ENCODE data around the gene ASCL2.
"Not testable (repeated sequence)": the region's sequence is repeated elsewhere in the genome, so short reads cannot be mapped to it uniquely, and the experiment has no call there.

ASCL2 gene

DNA sequence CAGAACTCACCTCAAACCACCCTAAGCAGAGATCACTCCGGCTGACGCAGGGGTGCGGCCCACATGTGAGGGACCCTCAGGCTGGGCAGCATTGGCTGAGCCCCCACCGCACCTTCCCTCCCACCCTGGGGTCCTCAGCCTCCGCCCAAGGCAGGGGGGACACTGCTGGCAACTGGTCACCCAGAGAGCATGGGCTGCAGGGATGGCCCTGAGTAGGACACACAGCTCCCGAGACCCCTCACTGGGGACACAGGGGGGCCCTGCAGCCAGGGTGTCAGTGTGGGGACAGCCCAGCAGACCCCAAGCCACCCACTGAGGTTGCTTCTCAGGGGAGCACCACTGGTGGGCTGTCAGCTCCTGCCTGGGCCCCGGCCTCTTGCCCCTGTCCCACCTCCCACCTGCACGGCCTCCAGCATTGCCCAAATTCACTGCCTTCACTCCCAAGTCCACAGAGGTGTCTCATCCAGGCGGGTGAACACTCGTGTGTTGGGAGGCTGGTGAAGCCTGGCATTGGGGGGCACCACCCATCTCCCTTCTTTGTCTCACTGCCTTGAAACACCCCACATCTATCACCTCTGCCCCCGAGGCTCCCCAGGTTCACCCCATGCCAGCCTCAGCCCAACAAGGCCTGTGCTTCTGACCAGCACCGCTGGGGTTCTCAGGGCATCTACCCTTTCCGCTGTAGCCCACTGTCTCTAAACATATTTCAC lies 26.7 kb upstream of the ASCL2 start:
- DNase-seq, result no peak

DNA sequence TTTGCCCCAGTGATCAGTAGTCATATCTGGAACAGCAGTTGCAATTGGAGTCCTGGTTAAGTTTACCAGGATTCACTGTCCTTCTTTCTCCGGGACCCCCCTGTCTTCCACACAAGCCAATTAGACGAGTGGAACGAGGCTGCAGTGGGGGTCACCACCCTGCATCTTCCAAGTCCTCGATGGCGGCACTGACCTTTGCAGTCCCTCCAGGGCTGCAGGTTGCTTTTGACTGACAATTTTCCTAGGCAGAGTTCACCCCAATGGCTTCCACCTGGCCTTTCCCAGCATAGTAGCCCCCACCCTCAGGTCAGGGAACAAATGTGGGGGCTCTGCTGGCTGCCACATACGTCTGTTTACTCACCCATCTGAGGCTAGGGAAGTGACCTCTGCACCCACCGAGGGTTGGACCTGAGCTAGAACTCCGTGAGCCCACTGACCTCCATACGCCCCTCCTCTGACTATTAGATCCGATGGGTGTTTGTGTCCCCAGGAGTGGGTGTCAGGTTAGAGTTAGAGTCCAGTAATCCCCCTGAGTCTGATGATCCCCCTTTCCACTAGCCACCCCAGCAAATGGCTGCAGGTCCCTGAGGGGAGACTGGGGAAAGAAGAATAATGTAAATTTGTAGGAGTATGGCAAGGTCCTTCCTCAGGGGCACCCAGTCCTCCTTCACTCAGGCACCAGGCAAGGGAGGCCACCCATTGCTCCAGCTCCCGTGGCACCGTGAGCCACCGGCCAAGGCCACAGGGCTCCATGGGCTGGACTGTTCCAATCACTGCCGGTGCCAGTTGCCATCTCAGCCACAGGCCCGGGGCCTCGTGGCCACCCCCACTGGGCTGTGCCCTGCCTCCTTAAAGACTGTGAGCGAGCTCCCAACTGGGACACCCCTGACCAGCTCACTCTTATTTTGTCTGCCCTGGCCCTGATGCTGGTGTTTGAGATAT lies 25.9 kb upstream of the ASCL2 start:
- no peak for DNase-seq

DNA sequence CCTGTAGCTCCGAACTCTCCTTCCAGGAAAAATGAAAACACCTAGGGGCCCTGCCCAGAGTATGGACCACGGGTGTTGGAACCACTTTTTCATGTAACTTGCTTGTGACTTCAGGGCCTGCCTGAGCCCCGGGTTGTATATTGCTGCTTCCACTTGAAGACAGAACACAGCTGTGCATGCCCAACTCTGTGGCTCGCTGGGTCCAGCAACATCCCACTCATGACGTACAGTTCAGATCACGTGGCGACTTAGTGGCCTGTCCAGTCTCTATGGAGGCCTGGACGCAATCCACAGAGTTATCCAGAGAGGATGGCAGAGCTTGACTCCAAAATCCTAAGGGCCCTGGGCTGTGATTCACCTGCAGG lies 24.5 kb upstream of the ASCL2 start:
- DNase-seq, result no peak

DNA sequence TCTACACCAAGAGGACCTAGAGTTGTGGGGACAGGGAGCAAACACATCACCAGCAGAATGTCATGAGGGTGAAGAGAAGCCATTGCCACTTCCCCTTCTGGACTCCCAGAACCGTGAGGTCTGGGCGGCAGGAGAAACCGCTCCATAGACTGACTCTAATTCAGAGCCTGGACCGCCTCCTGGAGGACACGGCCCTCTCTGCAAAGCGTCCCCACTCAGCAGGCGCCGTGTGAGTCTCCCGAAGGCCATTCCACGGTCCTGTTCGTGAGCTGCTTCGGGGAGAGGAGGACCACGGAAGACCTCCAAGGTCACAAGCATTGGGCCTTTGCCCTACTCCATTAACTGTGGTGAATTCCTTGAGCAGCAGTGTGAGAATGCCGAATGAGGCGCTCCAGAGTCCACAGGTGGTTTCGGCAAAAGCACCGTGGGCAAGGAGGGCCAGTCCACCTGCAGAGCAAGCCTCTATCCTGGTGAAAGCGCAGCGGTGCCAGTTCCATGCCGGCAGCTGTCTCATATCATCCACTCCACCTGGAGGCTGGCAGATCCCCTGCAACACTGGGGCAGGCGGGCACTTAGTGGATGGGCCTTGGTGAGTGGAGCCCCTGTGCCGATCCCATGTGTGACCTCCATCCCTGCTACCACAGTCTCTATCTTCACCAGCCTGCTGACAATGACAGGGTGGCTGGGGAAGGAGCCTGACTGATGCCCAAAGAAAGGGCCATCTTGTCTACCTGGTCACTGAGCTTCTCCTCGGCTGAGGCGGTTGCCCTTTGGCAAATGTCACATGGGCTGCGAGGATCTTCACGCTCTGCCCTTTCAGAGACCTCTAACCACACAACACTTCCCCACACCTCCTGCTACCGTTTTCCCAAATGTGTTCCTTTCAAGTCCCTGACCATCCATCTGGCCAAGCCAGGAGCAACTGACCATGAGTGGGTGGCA lies 23.9 kb upstream of the ASCL2 start:
- no peak for DNase-seq

DNA sequence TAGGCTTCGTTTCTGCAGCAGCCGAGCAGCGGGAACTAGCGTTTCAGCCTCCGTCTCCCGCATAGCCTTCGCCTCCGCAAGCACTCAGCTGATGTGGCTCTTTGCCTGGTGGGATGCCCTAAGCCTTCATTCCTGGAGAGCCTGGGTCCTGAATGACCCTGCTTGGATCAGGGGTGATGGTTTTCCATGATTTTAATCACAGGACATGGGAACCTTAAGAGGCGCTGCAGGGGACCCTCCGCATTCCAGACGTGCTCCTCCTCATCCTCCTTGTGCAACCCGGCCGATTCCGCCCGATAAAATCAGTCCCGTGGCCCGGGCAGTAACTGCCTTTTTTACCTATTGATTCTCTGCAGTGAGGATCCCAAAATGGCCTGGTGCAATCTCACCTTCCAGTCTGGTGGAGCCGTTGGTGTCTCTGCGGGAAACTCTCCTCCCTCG lies 23.2 kb upstream of the ASCL2 start:
- DNase-seq, result no peak

DNA sequence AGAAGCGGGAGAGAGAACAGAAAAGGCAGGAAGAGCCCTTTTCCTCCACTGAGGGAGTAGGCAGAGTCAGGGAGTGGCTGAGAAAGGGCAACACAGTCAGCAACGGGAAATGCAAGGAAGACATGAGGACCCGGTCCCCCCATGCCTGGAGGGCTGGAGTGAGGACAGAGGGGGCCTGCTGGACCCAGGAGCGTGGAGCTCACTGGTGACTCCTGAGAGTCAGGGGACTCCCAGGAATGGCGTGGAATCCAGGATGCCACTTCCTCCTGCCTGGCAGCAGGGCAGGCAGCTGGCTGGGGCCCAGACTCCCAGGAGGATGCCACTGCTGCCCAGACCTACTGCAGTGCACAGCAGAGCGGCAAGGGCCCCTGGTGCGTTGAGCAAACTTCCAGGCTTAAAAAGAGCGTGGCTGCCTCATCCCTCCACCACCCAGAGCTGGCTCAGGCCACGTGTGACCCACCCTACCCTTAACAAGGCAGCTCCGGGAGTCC lies 20.0 kb upstream of the ASCL2 start:
- DNase-seq, result no peak

DNA sequence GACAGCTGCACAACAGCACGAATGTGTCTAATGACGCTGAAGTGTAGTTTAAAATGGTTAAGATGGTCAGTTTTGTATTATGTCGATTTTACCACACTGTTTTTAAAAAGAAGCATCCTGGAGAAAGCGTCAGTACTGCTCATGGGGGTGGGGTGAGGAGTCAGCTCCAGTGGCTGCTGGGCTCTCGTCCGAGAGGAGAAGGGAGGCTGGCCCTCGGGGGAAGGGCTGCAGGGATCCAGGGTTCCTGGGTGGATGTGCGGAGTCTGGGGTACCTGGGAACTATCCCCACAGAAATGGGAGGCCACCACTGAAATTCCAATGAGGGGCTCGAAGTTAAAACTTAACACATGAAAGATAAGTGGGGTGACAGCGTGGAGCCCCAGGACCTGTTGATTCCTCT lies 19.5 kb upstream of the ASCL2 start:
- no peak for DNase-seq

DNA sequence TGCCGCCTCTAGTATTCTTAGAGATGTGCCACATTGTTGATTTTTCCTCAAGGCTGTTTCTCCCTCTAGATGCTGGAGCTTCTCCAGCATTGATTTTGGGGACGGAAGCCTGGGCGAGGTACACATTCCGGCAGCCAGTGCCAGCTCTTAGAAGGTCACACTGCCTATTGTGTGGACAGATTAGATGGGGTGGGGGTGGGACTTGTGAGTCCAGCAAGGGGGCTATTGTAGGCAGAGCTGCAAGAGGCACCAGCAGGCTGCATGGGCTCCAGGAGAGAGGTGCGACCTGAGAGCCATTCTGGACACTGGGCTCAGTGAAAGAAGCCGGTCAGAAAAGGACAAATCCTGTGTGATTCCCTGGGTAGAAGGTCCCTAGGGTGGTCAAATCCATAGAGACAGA lies 19.0 kb upstream of the ASCL2 start:
- no peak for DNase-seq

DNA sequence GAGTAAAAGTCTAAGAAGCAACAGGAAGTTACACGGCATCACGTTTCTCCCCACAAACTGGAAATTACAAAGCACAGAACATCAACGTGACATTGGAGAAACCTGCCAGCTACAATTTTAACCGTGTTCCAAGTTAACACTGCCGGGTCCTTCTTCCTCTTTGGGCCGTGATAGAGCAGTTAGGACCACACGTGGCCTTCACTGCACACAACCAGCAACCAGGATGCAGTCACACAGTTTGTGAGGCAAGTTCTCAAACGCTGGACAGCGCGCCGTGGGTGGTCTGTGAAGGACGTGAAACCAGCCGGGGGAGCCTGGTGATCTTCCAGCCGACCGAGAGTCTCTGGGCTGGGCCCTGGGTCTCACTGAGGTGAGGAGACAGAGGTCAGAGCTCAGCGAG lies 16.7 kb upstream of the ASCL2 start:
- DNase-seq, result no peak

DNA sequence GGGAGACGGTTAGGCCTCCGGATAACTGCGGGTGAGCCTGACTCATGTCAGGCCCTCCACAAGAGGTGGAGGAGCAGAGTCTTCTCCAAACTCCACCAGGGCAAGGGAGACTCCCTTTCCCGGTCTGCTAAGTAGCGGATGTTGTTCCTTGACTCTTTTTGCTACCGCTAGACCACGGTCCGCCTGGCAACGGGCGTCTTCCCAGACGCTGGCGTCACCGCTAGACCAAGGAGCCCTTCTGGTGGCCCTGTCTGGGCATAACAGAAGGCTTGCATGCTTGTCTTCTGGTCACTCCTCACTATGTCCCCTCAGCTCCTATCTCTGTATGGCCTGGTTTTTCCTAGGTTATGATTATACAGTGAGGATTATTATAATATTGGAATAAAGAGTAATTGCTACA lies 16.0 kb upstream of the ASCL2 start:
- DNase-seq, result not testable (repeated sequence)

DNA sequence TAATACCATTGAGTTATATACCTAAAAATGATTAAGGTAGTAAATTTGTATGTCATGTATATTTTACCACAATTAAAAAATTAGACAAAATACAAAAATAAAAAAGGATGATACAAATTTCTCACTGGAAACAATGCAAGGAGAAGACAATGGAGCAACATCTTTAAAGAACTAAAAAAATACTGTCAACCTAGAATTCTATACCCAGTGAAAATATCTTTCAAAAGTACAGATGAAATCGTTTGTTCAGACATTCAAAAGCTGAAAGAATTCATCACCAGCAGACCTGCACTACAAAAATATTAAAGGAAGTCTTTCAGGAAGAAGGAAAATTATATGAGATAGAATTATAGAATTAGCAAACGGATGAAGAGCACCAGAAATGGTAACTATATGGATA lies 9.8 kb upstream of the ASCL2 start:
- no peak for DNase-seq

DNA sequence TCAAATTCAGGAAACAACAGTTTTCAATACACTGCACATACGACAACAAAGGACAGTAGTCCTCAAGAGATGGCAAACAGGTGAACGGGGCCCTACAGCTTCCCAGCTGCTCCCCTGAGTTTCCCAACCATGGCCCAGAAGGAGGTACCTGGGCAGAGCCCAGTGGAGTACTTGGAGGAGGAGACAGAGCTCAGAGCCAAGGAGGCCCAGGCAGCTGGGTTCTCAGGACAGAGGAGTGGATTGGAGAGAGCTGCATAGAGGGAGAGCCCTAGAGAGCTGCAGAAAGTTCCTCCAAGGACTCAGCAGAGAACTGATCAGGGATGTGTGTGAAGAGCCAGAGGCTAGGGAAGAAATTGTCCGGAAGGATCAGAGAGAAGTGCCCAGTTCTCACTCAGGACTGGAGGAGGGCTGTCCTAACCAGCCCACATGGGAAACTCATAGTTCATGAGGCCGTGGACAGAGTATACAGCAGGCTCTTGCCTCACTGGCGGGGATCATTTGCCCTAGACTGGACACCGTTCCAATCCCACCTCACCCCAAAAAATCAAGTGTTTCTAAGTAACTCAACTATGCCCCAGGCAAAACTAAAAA lies 7.6 kb upstream of the ASCL2 start:
- DNase-seq, result no peak

DNA sequence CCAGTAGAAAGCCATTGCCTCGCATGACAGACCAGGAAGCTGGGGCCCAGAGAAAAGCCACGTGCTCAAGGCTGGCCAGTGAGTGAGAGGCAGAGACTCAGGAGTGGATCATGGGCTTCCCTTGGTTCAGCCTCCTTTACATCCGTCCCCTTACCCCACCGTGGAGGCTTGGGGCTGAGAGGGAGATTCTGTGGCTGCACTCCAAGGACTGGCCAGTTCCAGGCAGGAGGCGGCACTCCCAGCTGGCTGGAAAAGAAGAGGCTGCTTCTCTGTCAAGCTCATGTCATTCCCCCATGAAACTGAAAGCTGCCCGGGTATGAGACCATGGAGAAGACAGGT lies 6.6 kb upstream of the ASCL2 start:
- no peak for DNase-seq

DNA sequence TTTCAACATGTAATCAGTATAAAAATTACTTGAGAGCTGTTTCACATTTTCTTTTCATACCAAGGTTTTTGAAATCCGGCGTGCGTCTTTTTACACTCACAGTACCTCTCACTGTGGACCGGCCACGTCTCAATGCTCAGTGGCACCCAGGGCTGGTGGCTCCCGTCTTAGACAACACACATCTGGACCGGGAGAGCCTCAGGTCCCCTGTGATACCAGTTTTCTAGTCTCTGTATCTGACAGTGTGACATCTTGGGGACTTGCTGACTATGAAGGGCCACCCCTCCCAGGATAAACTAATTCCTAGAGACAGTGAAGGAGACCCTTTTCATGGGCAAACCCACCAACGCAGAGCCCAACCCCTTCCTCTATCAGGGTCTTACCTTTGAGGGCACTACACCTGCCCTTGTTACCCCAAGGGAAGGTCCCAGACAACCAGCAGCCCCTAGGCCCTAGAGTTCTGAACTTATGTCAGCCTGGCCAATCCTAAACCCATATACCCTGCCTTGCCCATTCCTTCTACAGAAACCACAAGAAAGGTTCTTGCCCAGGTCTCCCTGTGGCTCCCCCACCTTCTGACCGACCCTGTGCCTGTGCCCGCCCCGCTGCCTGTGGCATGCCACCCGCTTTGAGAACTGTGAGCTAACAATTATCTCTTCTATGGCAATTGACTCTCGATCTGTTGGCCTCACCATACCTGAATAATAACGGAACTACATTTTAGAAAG lies 6.1 kb upstream of the ASCL2 start:
- no peak for DNase-seq

DNA sequence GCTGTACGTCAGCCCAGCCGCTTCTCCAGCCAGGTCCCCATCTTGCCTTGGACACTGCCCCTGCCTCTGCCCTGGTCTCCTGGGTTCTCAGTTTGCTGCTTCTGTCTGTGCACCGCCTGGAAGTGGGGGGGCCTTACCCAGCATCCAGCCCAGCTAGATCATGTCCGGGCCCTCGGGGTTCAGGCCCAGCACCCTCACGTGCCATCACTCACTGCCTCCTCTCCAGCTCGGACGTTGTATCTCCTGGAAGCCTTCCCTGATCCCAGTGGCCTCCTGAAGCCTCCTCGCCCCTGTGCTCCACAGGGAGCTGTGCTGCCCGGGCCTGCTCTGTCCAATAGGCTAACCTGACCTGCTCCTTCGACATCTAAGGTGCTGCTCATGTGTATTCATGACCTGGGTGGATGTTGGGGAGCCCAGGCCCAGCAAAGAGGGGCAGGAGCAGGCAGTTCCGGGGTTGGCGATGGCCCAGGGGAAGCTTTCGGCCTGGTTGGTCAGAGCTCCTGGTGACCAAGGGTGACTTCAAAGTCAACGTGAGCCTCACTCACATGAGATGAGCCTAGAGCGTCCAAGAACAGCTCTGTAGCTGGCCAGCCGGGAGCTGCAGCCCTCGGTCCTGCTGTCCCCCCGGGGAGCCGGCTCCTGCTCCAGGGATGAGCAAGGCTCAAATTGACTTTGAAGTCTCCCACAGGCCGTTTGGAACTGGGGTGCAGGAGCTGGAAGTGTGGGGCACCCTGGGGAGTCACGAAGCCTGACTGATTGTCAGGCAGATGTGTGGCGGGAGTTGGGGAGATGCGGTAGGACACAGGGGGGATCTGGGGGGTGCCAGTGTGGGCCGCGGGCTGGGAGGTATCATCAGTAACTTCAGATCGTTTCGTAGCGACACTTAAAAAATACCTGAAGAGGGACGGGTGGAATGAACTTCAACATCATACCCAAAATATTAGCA lies 5.2 kb upstream of the ASCL2 start:
- no peak for DNase-seq

DNA sequence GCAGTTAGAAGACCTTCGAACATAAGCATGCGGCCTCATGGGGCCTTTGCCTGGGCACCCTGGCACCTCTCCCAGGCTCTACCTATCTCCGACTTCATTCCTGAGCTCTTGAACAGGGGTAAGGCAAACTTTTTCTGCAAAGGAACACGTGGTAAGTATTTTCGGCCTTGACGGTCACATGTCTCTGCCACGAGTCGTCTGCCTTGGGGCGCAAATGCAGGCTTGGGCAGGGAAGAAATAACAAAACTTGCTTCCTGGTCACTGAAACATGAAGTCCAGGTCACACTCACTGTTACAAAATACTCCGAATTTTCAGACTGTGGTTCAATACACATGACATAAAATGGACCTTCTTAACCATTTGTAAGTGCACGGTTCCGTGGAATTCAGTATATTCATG lies 3.4 kb upstream of the ASCL2 start:
- no peak for DNase-seq

DNA sequence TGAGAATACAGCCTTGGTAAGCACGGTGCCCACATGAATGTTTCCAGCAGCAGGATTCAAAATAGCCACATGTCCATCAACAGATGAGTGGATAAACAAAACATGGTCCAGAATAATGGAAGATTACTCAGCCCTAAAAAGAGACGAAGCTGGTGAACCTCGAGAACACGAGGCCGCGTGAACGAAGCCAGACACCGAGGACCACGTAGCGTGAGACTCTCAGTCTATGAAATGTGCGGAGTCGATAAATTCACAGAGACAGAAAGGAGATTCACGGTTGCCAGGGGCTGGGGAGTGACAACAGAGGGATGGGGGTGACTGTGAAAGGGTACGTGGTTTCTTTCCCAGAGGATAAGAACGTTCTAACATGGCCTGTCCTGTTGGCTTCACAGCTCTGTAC lies 2.9 kb upstream of the ASCL2 start:
- DNase-seq, result no peak

DNA sequence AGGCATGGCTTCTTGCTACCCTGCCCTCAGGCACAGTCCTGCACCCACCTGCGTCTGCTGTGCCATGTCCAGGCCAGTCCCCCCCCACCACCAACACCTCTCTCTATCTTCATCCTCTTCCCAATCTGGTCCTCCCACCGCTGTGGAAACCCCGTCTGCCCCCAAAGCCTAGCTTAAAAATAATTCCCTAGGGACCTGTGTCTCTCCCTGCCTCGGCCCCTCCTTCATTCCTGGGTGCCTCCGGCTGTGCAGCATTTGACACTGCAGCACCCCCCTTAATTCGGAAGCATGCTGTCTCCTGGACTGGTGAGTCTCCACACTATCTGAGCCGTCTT lies 2.5 kb upstream of the ASCL2 start:
- DNase-seq, result no peak

DNA sequence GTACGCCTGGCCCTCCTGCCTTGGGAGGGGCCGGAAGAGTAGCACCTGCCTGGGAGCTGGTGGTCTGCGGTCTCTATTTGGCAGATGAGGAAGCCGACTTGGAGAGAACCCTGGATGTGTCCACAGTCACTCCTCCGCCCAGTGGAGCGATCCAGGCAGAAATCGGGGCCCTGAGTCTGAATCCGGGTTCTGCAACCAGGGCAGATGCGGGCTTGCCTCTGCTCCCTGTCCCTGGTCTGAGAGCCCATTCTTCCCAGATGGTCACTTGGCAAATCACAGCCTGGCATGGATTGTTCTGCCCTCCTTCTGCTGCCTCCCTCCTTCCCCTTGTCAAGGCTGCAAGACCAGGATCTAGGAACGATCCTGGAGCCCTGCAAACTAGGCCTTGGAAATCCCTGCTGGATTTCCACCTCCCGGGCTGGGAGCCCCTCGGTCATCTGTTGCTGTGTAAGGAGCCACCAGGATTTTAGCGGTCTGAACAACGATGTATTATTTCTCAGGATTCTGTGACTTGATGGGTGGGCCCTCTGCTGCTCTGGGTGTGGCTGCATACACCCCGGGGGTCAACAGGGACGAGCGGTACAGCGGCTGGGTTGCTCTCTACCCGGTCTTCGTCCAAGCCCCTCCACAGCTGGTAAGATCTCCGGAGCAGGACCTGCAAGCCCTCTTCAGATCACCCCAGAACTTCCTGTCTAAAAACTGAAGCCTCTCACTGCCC lies 2.0 kb upstream of the ASCL2 start:
- DNase-seq, result no peak

Data from activated CD8-positive, alpha-beta memory T cell treated with anti-CD3 and anti-CD28 coated beads, Interleukin-2, amount 50 U/mL, for 4 hours (primary cell).